ENCODE measurements around the gene HIVEP2. TPM values are rescaled to one million over a fixed set of nuclear protein-coding genes. Genes with fewer than 3 reads are reported as not detected.

The HIVEP2 gene
- total RNA-seq, 1 experiment from 2014 or later = 4.2 TPM

DNA sequence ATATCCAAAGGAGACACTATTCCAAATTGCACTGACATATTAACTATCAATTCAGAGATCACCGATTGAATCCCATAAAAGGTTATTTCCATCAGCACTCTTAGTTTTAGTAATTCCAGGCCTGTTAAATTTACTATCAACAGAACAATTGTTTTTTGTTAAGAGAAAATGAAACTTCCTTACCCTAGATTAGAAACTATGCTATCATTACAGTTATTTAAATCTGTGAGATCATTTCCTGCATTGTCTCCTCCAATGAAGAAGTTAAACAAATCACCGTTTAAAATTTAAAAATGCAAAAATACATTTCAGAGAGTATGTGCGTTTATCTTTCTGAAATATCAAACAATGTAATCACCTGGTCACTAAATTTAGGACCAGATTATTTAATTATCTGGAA lies 57.5 kb downstream of the HIVEP2 start:
- Histone ChIP-seq H2BK5ac (ENCODE audit: insufficient read length, low read length) (no peak overlapping the region), H3K9me3 (ENCODE audit: control insufficient read depth, low read depth, low read length) (no peaks in the 10 kb centered on the region), H4K8ac (replicated peaks; ENCODE audit: insufficient read length, low read depth, low read length) (no peak overlapping the region), H2AK5ac (ENCODE audit: insufficient read length, low read length) (no peak overlapping the region), H3T11ph (ENCODE audit: low read length) (no peak overlapping the region), H4K91ac (ENCODE audit: insufficient read length, low read depth, low read length) (no peak overlapping the region), H3K23me2 (ENCODE audit: insufficient read length, low read depth, low read length, poor library complexity, severe bottlenecking) (no peaks in the 10 kb centered on the region), H2BK12ac (ENCODE audit: insufficient read length, low read depth, low read length) (no peak overlapping the region), H3K79me2 (ENCODE audit: insufficient read depth, low read length) (no peaks in the 10 kb centered on the region), H3K14ac (ENCODE audit: insufficient read depth, low read length) (no peak overlapping the region), H2BK120ac (ENCODE audit: low read depth, low read length, poor library complexity, severe bottlenecking) (no peak overlapping the region), H2BK15ac (ENCODE audit: low read depth, low read length) (no peak overlapping the region), H2BK20ac (ENCODE audit: low read depth, low read length, poor library complexity, severe bottlenecking) (no peak overlapping the region), H3K4me1 (ENCODE audit: insufficient read depth, low read length) (peaks cover 5% of the 10 kb centered on the region; the same call in 1 of the 2 replicates), H4K5ac (ENCODE audit: insufficient read length, low read depth, low read length) (no peak overlapping the region), H3K9ac (ENCODE audit: extremely low read depth, insufficient read length, low read length) (no peak overlapping the region), H3K27me3 (ENCODE audit: insufficient read depth, low read length) (no peaks in the 10 kb centered on the region), H3K23ac (ENCODE audit: insufficient read length, low read depth, low read length) (no peak overlapping the region), H3K4me2 (ENCODE audit: insufficient read depth, insufficient read length, low read length) (no peak overlapping the region), H3K56ac (ENCODE audit: insufficient read length, low read depth, low read length) (no peak overlapping the region), H3K18ac (ENCODE audit: insufficient read length, low read depth, low read length) (no peak overlapping the region), H4K20me1 (ENCODE audit: control insufficient read depth, insufficient read depth, insufficient read length) (no peaks in the 10 kb centered on the region), H2AFZ (ENCODE audit: low read length) (no peak overlapping the region), H3K79me1 (ENCODE audit: insufficient read depth, low read depth, low read length, poor library complexity, severe bottlenecking) (no peaks in the 10 kb centered on the region), H3K27ac (ENCODE audit: insufficient read length, low read depth, low read length) (no peak overlapping the region), H3K4ac (ENCODE audit: low read depth, low read length) (no peak overlapping the region)
- Mint-ChIP-seq H3K27ac (0 out of 7 replicates have a peak overlapping the region, but pooled peaks of 1 of the 3 experiments have one; percentile 12), H3K4me3 (no peak overlapping the region), H3K27me3 (ENCODE audit: low read depth) (no peaks in the 10 kb centered on the region), H3K36me3 (ENCODE audit: insufficient read depth in 1 of 3, low read depth in 3 of 3) (no peaks in the 10 kb centered on the region), H3K9me3 (no peaks in the 10 kb centered on the region), H3K4me1 (peaks cover 43 to 48% of the 10 kb centered on the region in 2 experiments)
- TF ChIP-seq CTCF (conservative IDR thresholded peaks at IDR 0.05) = no peak
- WGBS (ENCODE audit: extremely low coverage, insufficient read length, low lambda C conversion rate) = no CpG with 5 or more reads among the region's 3 CpGs
- no peak for DNase-seq
